ENCODE results near the gene BCL11A. TPM values are rescaled to one million over a fixed set of nuclear protein-coding genes. Genes with fewer than 3 reads are reported as not detected.

The BCL11A gene
- total and polyA plus RNA-seq, 2 of the 13 experiments (the other 11 are each of a cell fraction or from before 2014, with no cell fraction given) = not detected

DNA sequence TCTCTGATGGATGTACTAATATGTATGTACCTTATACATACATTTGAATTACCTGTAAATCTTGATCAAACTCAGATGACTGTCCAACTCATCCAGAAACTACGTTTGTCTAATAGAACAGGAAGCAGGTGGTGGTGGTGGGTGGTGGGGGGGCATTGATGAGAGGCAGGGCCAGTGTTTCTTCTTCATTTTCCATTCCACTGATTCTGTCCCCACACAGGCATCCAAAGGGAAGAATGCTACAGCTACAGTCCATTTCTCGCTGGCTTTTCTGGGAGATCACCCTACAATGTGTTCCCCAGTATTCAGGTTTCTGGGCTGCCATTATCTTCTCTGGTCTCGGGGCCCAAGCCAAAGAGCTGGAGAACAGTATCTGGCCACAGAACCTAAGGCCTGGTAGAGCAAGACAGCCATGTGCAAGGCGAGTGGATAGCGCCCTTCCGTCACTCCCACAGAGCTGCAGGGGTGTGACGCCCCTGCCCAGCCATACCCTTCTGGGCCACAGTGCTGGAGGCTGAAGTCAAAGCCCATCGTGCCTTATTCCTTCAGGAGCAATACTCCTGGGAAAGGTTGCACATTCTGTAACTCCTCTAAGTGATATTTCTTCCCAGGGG is 54.5 kb downstream of the BCL11A start:
- Histone ChIP-seq H3K9ac (ENCODE audit: insufficient read depth, low read depth, low read length) (no peak overlapping the region), H3K4me3 (replicated peaks in 1 of 3; ENCODE audit: insufficient read depth in 1 of 3, low read depth in 2 of 3, low read length in 3 of 3) (no peak overlapping the region), H3K27me3 (ENCODE audit: control insufficient read depth in 1 of 2, insufficient read depth in 2 of 2, low read length in 2 of 2) (peaks cover 2 to 21% of the 10 kb centered on the region in 2 experiments; a peak in 2 of 5 replicates), H3K9me3 (ENCODE audit: low read length) (no peaks in the 10 kb centered on the region), H2AFZ (ENCODE audit: low read length) (no peak overlapping the region), H3K27ac (ENCODE audit: extremely low read length, insufficient read depth, low read length) (no peak overlapping the region), H4K20me1 (ENCODE audit: insufficient read depth, low read length) (no peaks in the 10 kb centered on the region), H3K4me1 (ENCODE audit: insufficient read depth, low read length) (no peaks in the 10 kb centered on the region), H3K79me2 (ENCODE audit: insufficient read depth, low read length) (no peaks in the 10 kb centered on the region), H3K36me3 (replicated peaks in 1 of 2; ENCODE audit: control insufficient read depth in 1 of 2, insufficient read depth in 2 of 2, low read length in 2 of 2) (no peaks in the 10 kb centered on the region), H3K4me2 (ENCODE audit: low read depth, low read length) (no peak overlapping the region)
- CTCF ChIA-PET (ENCODE audit: low intra/inter-chr PET ratio, low total read pairs) = no interaction called here
- DNase-seq (ENCODE audit: low spot score) = no peak
- BruUV-seq (replicated peaks) = no TSS peak
- POLR2A ChIA-PET = no interaction called here
- no peak for TF ChIP-seq SRSF9 (IDR thresholded peaks at IDR 0.05; ENCODE audit: borderline replicate concordance, insufficient read depth, low read depth, low read length, poor library complexity, severe bottlenecking)
- no peak for TF ChIP-seq ZNF44 (CRISPR knock-in tag; IDR thresholded peaks at IDR 0.05)
- TF ChIP-seq IKZF1 (IDR thresholded peaks at IDR 0.05) = no peak
- no peak for TF ChIP-seq ZNF703 (CRISPR knock-in tag; IDR thresholded peaks at IDR 0.05; ENCODE audit: borderline replicate concordance)
- TF ChIP-seq WIZ (CRISPR knock-in tag; IDR thresholded peaks at IDR 0.05) = no peak
- no peak for TF ChIP-seq SMC3 (IDR thresholded peaks at IDR 0.05; ENCODE audit: low read length)
- no peak for TF ChIP-seq SRY (CRISPR knock-in tag; IDR thresholded peaks at IDR 0.05)
- TF ChIP-seq ZNF460 (CRISPR knock-in tag; IDR thresholded peaks at IDR 0.05; ENCODE audit: borderline replicate concordance) = no peak
- no peak for TF ChIP-seq ZNF879 (CRISPR knock-in tag; IDR thresholded peaks at IDR 0.05)
- TF ChIP-seq KAT7 (CRISPR knock-in tag; IDR thresholded peaks at IDR 0.05; ENCODE audit: borderline replicate concordance) = no peak
- TF ChIP-seq EEA1 (CRISPR knock-in tag; IDR thresholded peaks at IDR 0.05; ENCODE audit: borderline replicate concordance) = no peak
- TF ChIP-seq ZNF574 (CRISPR knock-in tag; IDR thresholded peaks at IDR 0.05) = no peak
- no peak for TF ChIP-seq SIX1 (CRISPR knock-in tag; IDR thresholded peaks at IDR 0.05; ENCODE audit: borderline replicate concordance)
- TF ChIP-seq CREM (IDR thresholded peaks at IDR 0.05) = no peak
- TF ChIP-seq CREM (CRISPR knock-in tag; IDR thresholded peaks at IDR 0.05) = no peak
- no peak for TF ChIP-seq GLI4 (CRISPR knock-in tag; IDR thresholded peaks at IDR 0.05; ENCODE audit: borderline replicate concordance)
- no peak for TF ChIP-seq ZMYM3 (CRISPR knock-in tag; IDR thresholded peaks at IDR 0.05)
- TF ChIP-seq MATR3 (CRISPR knock-in tag; IDR thresholded peaks at IDR 0.05) = no peak
- no peak for TF ChIP-seq ZBED4 (CRISPR knock-in tag; IDR thresholded peaks at IDR 0.05; ENCODE audit: borderline replicate concordance)
- 18% methylated on average over 6 of the region's 8 CpGs for WGBS (ENCODE audit: low lambda C conversion rate)
- intact Hi-C loops (cut with micrococcal nuclease; ENCODE audit: unreplicated experiment) (no loop called here), in situ Hi-C loops (cut with HindIII; ENCODE audit: extremely low pct_ligation_motif_present, low pct_unique_long_range_greater_than_20kb) (no loop called here)
- ATAC-seq = no peak
- no peak for FAIRE-seq

Data from HepG2 (cell line).